HG03565 (cell line): ENCODE data around the gene CD2AP.

Source experiments
- ATAC-seq: cut with Tn5 transposase; IDR thresholded peaks from one replicate; pipeline ENCODE4 v1.9.1; 2021; ENCODE audit warnings: mild to moderate bottlenecking, moderate library complexity; ENCODE audit not compliant: unreplicated experiment

The CD2AP gene

GRCh38 chr6:47671777-47672176 lies 194.2 kb downstream of the CD2AP start:
- ATAC-seq = no peak

DNA sequence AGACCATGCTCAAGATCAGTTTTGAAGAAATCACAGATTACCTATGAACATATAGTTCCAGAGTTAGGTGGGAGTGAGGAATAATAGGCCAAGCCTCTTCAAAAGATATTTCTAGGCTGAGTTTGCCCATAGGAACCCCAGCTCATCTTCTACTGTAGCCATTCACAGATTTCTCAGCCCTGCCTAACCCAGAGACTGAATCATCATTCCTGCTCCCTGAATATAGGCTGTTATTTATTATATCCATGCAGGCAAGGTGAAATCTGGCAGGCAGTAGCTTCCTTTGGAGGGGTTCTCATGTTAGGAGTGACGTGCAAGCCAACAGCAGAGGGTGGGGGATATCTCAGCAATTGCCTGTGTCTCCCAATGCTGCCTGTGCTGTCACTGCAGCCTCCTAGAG lies 195.2 kb downstream of the CD2AP start:
- ATAC-seq = no peak

GRCh38 chr6:47674673-47675072 lies 197.1 kb downstream of the CD2AP start:
- no peak for ATAC-seq
